ENCODE measurements around the gene SFI1. TPM values are rescaled to one million over a fixed set of nuclear protein-coding genes. Genes with fewer than 3 reads are reported as not detected.
"Not testable (repeated sequence)": the region's sequence is repeated elsewhere in the genome, so short reads cannot be mapped to it uniquely, and the experiment has no call there.

The SFI1 gene
- total and polyA plus RNA-seq, 8 donors = 10.8 to 60.3 (median 16.4) TPM

GRCh38 chr22:31584804-31585160, 88.4 kb downstream of the SFI1 start:
- Histone ChIP-seq H3K27me3 (no peaks in the 10 kb centered on the region), H3K36me3 (no peaks in the 10 kb centered on the region), H3K4me3 (no peak overlapping the region), H3K4me1 (peaks cover 0 to 4% (median 0%) of the 10 kb centered on the region in 3 donors), H3K9me3 (no peaks in the 10 kb centered on the region), H3K27ac (peak overlapping the region in 2 of 4 donors; percentile 17 to 37)
- DNase-seq (no peak), FAIRE-seq (no peak), ATAC-seq (no peak)
- intact Hi-C loops (cut with DNase I) = no loop called here
- 83 to 84% methylated on average over 5 of the region's 5 CpGs for WGBS, 2 donors
- TF ChIP-seq CTCF (IDR thresholded peaks at IDR 0.05) = no peak

- Histone ChIP-seq H3K36me3 (no peaks in the 10 kb centered on the region), H3K9me3 (no peaks in the 10 kb centered on the region), H3K27ac (peak overlapping the region in 2 of 4 donors; percentile 17 to 37), H3K4me1 (peaks cover 0 to 4% (median 0%) of the 10 kb centered on the region in 3 donors), H3K27me3 (no peaks in the 10 kb centered on the region), H3K4me3 (no peak overlapping the region)
- ATAC-seq (peak; percentile 53 to 82 (median 59)), DNase-seq (no peak), FAIRE-seq (no peak)
- TF ChIP-seq CTCF (IDR thresholded peaks at IDR 0.05) = no peak
- 34 to 41% methylated on average over 3 of the region's 3 CpGs for WGBS, 2 donors
- intact Hi-C loops (cut with DNase I) = no loop called here
Observed at GRCh38 chr22:31585161-31585859, 89.0 kb downstream of the SFI1 start.

- intact Hi-C loops (cut with DNase I) = no loop called here
- no peak for DNase-seq
- ATAC-seq = peak in 2 of 4 donors; percentile 37 to 47
- Histone ChIP-seq H3K4me3 (no peak overlapping the region), H3K27me3 (no peaks in the 10 kb centered on the region), H3K36me3 (no peaks in the 10 kb centered on the region), H3K27ac (no peak overlapping the region), H3K9me3 (no peaks in the 10 kb centered on the region), H3K4me1 (peaks cover 0 to 4% (median 0%) of the 10 kb centered on the region in 3 donors)
- whole genome bisulfite sequencing, 2 donors = 84 to 85% methylated on average over 7 of the region's 7 CpGs
- TF ChIP-seq CTCF (IDR thresholded peaks at IDR 0.05) = no peak
- FAIRE-seq = no peak
Observed at GRCh38 chr22:31586137-31586920, 90.0 kb downstream of the SFI1 start.

DNA sequence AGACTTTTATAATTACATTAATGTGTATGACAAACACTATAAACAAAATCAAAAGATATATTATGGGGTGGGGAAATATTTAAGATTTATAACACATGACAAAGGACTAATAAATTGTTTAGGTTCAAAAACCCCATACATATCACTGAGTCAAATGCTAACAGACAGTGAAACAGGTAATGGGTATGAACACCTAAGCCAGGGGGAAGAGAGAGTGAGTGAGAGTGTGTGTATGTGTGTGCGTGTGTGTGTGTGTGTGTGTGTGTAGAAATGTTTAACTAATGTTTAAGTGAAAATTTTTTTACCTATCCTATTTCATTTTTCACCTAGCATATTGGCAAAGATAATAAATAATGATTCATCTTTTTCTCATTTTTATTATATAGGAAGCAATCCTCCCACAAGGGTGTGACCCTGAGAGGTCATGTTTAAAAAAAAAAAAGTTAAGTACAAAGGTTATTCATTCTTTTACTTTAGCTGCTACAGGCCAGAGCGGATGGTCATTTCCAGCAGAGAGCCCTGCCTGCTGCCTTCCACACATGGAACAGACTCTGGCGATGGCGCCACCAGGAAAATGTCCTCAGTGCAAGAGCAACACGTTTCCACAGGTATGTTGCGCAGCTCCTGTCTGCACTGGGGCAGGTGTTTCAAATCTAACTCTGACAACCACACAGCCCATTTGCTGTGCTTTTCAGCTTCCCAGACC, 92.8 kb downstream of the SFI1 start:
- 82 to 86% methylated on average over 6 of the region's 6 CpGs for WGBS, 2 donors
- TF ChIP-seq CTCF (IDR thresholded peaks at IDR 0.05) = no peak
- Histone ChIP-seq H3K9me3 (no peaks in the 10 kb centered on the region), H3K27ac (no peak overlapping the region), H3K27me3 (no peaks in the 10 kb centered on the region), H3K4me3 (no peak overlapping the region), H3K4me1 (peaks cover 0 to 4% (median 0%) of the 10 kb centered on the region in 3 donors), H3K36me3 (no peaks in the 10 kb centered on the region)
- ATAC-seq (no peak), FAIRE-seq (no peak), DNase-seq (no peak)
- intact Hi-C loops (cut with DNase I) = no loop called here

GRCh38 chr22:31590161-31590560, 93.8 kb downstream of the SFI1 start:
- DNase-seq; H3K27me3 ChIP-seq; ATAC-seq; H3K4me1 ChIP-seq; H3K27ac ChIP-seq; FAIRE-seq; H3K9me3 ChIP-seq; H3K4me3 ChIP-seq; intact Hi-C loops (cut with DNase I); H3K36me3 ChIP-seq: not testable (repeated sequence)
- WGBS, 2 donors = 100% methylated on average over 1 of the region's 2 CpGs; no CpG with 5 or more reads in 1 of the 2 donors

Data from pancreas (tissue), 10 donors.